ENCODE data around the gene FOXC1.

DNA sequence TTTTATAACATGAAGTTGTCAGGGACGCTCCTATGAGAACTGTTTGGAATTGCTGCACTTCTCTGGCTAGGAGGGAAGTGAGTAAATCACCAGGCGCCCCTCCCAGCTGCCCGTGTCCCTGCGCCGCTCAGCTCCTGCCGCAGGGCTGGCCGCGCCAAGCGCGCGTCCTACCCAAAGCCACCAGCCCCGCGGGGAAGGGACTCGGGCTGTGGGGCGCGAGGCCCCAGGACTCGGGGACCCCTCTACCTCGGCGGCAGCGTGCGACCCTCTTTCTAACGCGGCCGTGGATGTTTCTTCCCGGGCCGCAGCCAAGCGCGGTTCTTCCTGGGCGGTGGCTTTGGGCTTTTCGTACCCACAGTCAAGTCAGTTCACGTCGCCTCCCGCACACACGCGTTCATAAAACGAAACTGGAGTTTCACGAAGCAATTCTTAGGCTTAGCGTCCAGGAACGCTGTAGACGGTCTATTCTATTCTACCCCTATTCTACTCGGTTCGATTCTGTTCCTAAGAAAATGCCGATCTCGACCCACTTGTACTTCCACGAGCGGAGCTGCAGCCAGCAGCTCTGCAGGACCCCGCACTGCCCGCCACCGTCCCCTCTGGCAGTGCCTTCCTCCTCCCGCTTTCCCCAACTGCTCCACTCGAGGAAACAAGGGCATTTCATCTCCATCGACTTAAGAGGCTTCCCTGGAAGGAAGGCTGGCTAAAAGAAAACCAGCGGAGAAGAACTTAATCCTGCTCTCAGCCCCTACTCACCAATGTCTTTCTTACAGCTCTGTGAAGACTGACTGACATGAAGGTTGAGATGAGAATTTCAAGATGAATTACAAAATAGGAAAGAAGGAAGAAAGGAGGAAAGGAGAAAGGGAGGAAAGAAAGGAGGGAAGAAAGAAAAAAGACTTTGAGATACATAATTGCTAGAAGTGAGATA, 15.4 kb downstream of the FOXC1 start:
- TF ChIP-seq, protein P1, sequence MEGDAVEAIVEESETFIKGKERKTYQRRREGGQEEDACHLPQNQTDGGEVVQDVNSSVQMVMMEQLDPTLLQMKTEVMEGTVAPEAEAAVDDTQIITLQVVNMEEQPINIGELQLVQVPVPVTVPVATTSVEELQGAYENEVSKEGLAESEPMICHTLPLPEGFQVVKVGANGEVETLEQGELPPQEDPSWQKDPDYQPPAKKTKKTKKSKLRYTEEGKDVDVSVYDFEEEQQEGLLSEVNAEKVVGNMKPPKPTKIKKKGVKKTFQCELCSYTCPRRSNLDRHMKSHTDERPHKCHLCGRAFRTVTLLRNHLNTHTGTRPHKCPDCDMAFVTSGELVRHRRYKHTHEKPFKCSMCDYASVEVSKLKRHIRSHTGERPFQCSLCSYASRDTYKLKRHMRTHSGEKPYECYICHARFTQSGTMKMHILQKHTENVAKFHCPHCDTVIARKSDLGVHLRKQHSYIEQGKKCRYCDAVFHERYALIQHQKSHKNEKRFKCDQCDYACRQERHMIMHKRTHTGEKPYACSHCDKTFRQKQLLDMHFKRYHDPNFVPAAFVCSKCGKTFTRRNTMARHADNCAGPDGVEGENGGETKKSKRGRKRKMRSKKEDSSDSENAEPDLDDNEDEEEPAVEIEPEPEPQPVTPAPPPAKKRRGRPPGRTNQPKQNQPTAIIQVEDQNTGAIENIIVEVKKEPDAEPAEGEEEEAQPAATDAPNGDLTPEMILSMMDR (IDR thresholded peaks at IDR 0.05): no peak
- no peak for TF ChIP-seq EZH2 (IDR thresholded peaks at IDR 0.05; ENCODE audit: borderline replicate concordance, insufficient read depth, low read depth, low read length, poor library complexity, severe bottlenecking)

Data from B cell (primary cell).